ENCODE results near the gene CDH8.

Gene CDH8

DNA sequence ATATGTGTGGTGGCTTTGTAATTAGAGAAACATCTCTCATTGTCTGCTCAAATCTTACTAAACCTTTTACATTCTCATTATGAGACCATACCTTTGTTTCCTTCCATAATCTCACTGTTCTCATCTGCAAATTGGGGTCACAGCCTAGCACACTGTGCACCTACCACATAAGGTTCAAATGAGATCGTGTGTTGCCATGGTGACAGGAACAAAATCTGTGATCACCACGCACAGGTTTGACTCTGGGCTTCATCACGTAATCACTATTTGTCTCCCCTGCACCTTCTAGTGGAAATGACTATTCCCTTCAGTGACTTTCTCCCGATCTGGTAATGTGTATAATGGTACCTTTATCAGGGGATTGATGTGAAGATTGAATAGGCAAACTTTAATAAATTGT, 26.1 kb downstream of the CDH8 start:
- H3K4me3 ChIP-seq (IDR thresholded peaks at IDR 0.05; ENCODE audit: insufficient read depth, low read depth, low read length), result no peak overlapping the region
- TF ChIP-seq, protein P1, sequence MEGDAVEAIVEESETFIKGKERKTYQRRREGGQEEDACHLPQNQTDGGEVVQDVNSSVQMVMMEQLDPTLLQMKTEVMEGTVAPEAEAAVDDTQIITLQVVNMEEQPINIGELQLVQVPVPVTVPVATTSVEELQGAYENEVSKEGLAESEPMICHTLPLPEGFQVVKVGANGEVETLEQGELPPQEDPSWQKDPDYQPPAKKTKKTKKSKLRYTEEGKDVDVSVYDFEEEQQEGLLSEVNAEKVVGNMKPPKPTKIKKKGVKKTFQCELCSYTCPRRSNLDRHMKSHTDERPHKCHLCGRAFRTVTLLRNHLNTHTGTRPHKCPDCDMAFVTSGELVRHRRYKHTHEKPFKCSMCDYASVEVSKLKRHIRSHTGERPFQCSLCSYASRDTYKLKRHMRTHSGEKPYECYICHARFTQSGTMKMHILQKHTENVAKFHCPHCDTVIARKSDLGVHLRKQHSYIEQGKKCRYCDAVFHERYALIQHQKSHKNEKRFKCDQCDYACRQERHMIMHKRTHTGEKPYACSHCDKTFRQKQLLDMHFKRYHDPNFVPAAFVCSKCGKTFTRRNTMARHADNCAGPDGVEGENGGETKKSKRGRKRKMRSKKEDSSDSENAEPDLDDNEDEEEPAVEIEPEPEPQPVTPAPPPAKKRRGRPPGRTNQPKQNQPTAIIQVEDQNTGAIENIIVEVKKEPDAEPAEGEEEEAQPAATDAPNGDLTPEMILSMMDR (conservative IDR thresholded peaks at IDR 0.05; ENCODE audit: low read depth, low read length), result no peak
- H3K27ac ChIP-seq, result no peak overlapping the region
- H3K4me2 ChIP-seq, result no peak overlapping the region
- H3K36me3 ChIP-seq (ENCODE audit: insufficient read depth), result no peaks in the 10 kb centered on the region
- no peak overlapping the region for H2AFZ ChIP-seq (ENCODE audit: low read depth)
- H3K9ac ChIP-seq, result no peak overlapping the region
- no peaks in the 10 kb centered on the region for H3K79me2 ChIP-seq (ENCODE audit: insufficient read depth, low read depth)
- H3K4me1 ChIP-seq (ENCODE audit: low read depth, poor library complexity, severe bottlenecking), result no peaks in the 10 kb centered on the region
- H3K27me3 ChIP-seq (ENCODE audit: insufficient read depth, low read depth), result no peaks in the 10 kb centered on the region
- H4K20me1 ChIP-seq (ENCODE audit: insufficient read depth), result no peaks in the 10 kb centered on the region

DNA sequence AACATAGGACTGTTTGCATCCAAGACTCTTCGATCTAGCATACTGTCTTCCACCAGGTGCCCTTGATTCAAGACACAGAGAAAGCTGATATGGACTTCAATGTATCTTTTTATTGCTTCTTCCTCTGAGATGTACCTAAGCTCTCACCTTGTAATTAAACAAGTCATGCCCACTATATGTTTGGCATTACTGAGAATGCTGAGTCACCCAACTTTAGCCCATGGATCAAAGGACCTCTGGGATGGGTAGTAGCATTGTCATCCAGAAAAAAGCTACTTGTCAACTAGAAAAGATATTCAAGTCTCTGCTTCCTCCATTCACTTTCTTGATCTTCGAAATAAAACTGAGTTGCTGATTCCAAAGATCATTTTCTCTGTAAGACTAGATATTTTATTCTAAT, 37.8 kb downstream of the CDH8 start:
- Histone ChIP-seq H3K9ac (no peak overlapping the region), H3K27me3 (ENCODE audit: insufficient read depth, low read depth) (no peaks in the 10 kb centered on the region), H4K20me1 (ENCODE audit: insufficient read depth) (no peaks in the 10 kb centered on the region), H3K79me2 (ENCODE audit: insufficient read depth, low read depth) (no peaks in the 10 kb centered on the region), H3K27ac (no peak overlapping the region), H3K36me3 (ENCODE audit: insufficient read depth) (no peaks in the 10 kb centered on the region), H2AFZ (ENCODE audit: low read depth) (no peak overlapping the region), H3K4me1 (ENCODE audit: low read depth, poor library complexity, severe bottlenecking) (no peaks in the 10 kb centered on the region), H3K4me3 (IDR thresholded peaks at IDR 0.05; ENCODE audit: insufficient read depth, low read depth, low read length) (no peak overlapping the region), H3K4me2 (no peak overlapping the region)
- TF ChIP-seq, protein P1 (conservative IDR thresholded peaks at IDR 0.05; ENCODE audit: low read depth, low read length), result no peak

DNA sequence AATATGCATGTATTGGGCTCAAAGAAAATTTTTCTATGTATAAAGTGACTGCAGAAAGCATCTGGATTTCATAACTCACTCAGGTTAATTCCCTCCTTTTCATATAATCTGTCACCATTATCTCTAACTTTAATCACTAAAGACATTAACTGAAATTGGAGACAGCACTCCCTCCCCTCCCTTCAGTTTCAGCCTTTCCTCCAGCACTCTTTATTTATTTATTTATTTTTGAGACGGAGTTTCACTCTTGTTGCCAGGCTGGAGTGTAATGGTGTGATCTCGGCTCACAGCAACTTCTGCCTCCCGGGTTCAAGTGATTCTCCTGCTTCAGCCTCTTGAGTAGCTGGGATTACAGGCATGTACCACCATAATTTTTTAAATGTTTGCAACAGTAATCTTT, 43.1 kb downstream of the CDH8 start:
- H3K27me3 ChIP-seq (ENCODE audit: insufficient read depth, low read depth), result no peaks in the 10 kb centered on the region
- no peaks in the 10 kb centered on the region for H3K79me2 ChIP-seq (ENCODE audit: insufficient read depth, low read depth)
- no peaks in the 10 kb centered on the region for H3K4me1 ChIP-seq (ENCODE audit: low read depth, poor library complexity, severe bottlenecking)
- TF ChIP-seq, protein P1 (conservative IDR thresholded peaks at IDR 0.05; ENCODE audit: low read depth, low read length), result no peak
- no peak overlapping the region for H3K4me3 ChIP-seq (IDR thresholded peaks at IDR 0.05; ENCODE audit: insufficient read depth, low read depth, low read length)
- H3K36me3 ChIP-seq (ENCODE audit: insufficient read depth), result no peaks in the 10 kb centered on the region
- H3K9ac ChIP-seq, result no peak overlapping the region
- no peak overlapping the region for H2AFZ ChIP-seq (ENCODE audit: low read depth)
- no peaks in the 10 kb centered on the region for H4K20me1 ChIP-seq (ENCODE audit: insufficient read depth)
- no peak overlapping the region for H3K4me2 ChIP-seq
- no peak overlapping the region for H3K27ac ChIP-seq

DNA sequence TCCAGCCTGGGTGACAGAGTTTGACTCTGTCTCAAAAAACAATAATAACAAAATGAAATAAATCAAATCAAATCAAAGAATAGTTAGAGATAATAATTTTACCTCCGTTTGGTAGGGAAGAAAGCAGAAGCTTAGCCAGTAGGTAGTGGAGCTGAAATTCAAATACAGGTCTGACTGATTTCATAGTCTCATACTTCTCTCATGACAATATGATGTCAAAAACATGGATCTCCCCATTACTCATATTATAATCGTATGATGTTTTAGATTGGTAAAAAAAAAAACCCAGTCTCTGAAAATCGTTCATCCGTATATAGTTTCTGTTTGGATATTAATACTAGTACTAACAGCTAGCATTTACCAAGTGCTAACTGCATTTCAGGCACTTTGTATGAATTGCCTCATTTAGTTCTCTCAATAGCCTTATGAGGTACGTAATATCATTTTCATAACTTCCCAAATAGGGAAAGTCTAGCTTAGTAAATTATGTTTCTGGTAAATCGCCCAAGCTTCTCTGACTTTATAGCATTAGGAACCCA, 48.7 kb downstream of the CDH8 start:
- H3K27me3 ChIP-seq (ENCODE audit: insufficient read depth, low read depth), result no peaks in the 10 kb centered on the region
- no peak overlapping the region for H3K4me3 ChIP-seq (IDR thresholded peaks at IDR 0.05; ENCODE audit: insufficient read depth, low read depth, low read length)
- H4K20me1 ChIP-seq (ENCODE audit: insufficient read depth), result no peaks in the 10 kb centered on the region
- no peak overlapping the region for H3K27ac ChIP-seq
- TF ChIP-seq, protein P1 (conservative IDR thresholded peaks at IDR 0.05; ENCODE audit: low read depth, low read length), result no peak
- no peaks in the 10 kb centered on the region for H3K79me2 ChIP-seq (ENCODE audit: insufficient read depth, low read depth)
- H3K36me3 ChIP-seq (ENCODE audit: insufficient read depth), result no peaks in the 10 kb centered on the region
- H3K4me2 ChIP-seq, result no peak overlapping the region
- H3K9ac ChIP-seq, result no peak overlapping the region
- H2AFZ ChIP-seq (ENCODE audit: low read depth), result no peak overlapping the region
- H3K4me1 ChIP-seq (ENCODE audit: low read depth, poor library complexity, severe bottlenecking), result no peaks in the 10 kb centered on the region
